ENCODE results near the gene PRDM1.

DNA sequence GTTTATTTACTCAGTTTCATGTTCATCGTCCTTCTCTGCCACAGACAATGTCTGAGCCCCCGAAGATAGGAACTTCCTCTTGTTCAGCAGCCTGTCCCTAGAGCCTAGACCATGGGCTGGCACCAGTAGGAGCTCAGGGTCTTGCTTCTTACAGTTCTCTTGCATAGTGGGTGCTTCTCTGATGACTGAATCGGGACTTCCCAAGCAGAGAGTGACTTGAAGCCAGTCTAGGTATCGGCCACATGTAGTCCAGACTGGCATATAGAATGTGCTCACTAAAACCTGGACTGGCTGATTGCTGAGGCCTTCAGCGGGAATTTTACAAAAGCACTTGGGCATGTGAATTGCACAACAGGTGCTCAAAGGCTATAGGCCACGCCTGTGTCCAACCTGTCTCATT is 52.0 kb downstream of the PRDM1 start:
- TF ChIP-seq TAF1 (IDR thresholded peaks at IDR 0.05; ENCODE audit: borderline replicate concordance, low read depth, low read length) = no peak
- TF ChIP-seq POLR2A (IDR thresholded peaks at IDR 0.05; ENCODE audit: low read depth, low read length) = no peak

Data from GM12892 (cell line).